Uterus (tissue), 2 donors: ENCODE data around the gene ARSA.

ENCODE experiments used
- POLR2A ChIP-seq, 2 donors: fragments of 450-650 bp; IDR thresholded peaks; one replicate each; pipeline ENCODE4 v1.6.1; 2016; ENCODE audit warnings: antibody characterized with exemption in 2 of 2, mild to moderate bottlenecking in 1 of 2, moderate library complexity in 1 of 2
- TF ChIP-seq, protein P1 (sequence below), 4 experiments: fragments of 200-600 bp in 2 of 4; fragments of 450-650 bp in 2 of 4; sonication (generic) in 2 of 4; IDR thresholded peaks; one replicate each; pipeline ENCODE4 v1.5.1; 2016 to 2019; ENCODE audit warnings: antibody characterized with exemption in 4 of 4, mild to moderate bottlenecking in 2 of 4, moderate library complexity in 1 of 4

DNA sequence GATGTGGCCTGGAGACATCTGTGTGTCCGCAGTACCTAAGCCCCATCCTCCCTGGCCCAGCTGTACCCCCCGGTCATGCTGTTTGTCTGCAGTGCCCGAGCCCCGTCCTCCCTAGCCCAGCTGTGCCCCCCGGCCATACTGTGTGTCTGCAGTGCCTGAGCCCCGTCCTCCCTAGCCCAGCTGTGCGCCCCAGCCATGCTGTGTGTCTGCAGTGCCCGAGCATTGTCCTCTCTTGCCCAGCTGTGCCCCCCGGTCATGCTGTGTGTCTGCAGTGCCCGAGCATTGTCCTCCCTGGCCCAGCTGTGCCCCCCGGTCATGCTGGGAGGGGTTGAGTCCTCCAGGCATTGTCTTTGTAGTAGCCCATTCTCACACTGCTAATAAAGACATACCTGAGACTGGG is 7.6 kb upstream of the ARSA start:
- TF ChIP-seq, protein P1, sequence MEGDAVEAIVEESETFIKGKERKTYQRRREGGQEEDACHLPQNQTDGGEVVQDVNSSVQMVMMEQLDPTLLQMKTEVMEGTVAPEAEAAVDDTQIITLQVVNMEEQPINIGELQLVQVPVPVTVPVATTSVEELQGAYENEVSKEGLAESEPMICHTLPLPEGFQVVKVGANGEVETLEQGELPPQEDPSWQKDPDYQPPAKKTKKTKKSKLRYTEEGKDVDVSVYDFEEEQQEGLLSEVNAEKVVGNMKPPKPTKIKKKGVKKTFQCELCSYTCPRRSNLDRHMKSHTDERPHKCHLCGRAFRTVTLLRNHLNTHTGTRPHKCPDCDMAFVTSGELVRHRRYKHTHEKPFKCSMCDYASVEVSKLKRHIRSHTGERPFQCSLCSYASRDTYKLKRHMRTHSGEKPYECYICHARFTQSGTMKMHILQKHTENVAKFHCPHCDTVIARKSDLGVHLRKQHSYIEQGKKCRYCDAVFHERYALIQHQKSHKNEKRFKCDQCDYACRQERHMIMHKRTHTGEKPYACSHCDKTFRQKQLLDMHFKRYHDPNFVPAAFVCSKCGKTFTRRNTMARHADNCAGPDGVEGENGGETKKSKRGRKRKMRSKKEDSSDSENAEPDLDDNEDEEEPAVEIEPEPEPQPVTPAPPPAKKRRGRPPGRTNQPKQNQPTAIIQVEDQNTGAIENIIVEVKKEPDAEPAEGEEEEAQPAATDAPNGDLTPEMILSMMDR (IDR thresholded peaks at IDR 0.05), result no peak
- TF ChIP-seq POLR2A (IDR thresholded peaks at IDR 0.05), result no peak
